Measurements from ENCODE around the gene LAIR2. TPM values are rescaled to one million over a fixed set of nuclear protein-coding genes. Genes with fewer than 3 reads are reported as not detected.

The LAIR2 gene, protein sequence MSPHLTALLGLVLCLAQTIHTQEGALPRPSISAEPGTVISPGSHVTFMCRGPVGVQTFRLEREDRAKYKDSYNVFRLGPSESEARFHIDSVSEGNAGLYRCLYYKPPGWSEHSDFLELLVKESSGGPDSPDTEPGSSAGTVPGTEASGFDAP
- not detected in 2 replicates for polyA plus RNA-seq

DNA sequence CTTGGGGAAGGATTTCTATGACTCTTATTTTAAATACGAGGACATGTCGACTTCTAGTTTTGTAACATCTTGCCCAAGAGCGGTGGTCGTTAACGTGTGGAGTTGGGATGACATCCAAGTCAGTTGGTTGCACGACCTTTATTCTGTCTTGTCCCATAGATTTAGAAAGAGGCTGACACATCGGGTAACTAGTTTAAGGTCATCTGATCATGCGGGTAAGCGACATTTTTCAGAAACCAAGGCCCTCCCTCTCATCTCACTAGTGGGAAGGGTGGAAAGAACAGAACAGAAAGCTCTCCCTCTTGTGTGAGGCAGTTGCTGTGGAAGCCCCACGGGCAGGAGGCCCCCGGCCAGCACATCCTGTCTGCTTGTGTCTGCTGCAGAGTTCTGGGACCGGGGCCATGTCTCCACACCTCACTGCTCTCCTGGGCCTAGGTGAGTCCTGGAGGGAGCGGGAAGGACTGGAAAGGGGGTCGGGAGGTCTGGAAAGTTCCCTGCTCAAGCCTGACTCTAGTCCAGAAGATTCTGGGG, at the start of gene LAIR2:
Gene LAIR2 (plus strand): TSS at position 314 of the 531 bp plus-strand sequence. CDS start 88 bp downstream, at position 402.

DNA sequence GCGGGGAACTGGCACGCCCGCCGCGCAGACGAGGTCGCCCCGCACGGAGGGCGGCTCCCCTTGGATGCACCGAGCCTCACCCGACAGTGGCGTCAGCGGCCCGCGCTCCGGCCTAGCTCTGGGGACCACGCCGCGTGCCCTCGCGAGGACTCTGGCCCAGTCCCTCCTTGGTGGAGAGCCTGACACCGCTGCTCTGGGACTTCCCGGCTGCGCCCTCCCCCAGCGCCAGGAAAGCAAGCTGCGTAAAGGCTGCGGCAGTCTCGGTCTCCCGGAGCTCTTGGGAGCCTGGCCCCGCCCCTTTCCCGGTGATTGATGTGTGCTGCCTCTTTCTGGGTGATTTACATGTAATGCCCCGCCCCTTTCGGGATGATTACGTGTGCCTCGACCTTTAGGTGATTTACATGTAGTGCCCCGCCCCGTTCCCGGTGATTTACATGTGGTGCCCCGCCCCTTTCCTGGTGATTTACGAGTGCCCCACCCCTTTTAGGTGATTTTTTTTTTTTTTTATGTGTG, 39.0 kb upstream of the LAIR2 start, which contains the start of gene LENG9:
Gene LENG9 (minus strand): TSS at position 248 of the 513 bp plus-strand sequence. CDS start 252 bp downstream, outside the sequence.

DNA sequence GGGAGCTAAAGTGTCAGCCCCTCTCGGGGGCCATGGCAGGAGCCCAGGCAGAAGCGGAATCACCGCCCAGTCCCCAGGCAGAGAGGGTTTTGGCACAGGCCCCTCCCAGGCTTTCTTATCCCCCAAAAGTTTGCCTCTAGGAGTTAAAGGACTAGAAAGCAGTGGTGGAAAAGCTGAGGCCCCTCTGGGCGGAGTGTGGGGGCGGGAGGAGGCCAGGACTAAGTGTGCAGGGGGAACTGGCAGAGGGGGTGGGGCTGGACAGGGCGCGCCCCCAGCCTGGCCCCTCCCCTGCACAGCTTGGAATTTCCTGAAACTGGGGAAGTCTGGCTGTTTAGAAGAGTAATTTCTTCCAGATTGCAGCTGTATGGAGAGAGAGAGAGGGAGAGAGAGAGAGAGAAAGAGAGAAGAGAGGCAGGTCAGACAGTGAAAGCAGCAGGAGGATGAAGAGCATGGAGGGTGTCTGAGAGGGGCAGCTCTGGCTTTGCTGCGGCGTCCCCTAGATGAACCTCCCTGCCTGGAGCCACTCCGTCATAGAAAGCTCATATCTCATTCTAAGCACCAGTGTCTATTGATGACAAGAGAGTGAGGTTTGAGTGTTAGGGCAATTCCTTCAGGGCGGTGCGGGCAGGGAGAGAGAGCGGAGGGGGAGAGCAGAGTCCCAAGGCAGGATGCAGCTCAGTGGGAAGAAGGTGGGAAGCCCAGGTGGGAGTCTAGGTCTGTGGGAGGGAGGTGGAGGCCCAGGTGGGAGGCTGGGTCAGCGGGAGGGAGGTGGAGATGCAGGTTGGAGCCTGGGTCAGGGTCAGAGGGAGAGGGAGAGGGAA, 29.4 kb upstream of the LAIR2 start, which contains the start of gene CDC42EP5:
Gene CDC42EP5 (minus strand): TSS at position 226 of the 821 bp plus-strand sequence. CDS start 7,749 bp downstream, outside the sequence.

Other genes with a start within 250 kb of the LAIR2 start
- 0.13 and 0.15 TPM in 2 replicates for gene LILRB5, start 245.6 kb upstream of the LAIR2 start, polyA plus RNA-seq
- gene LILRB2, start 221.7 kb upstream of the LAIR2 start, polyA plus RNA-seq: not detected in 2 replicates
- gene LILRA5, start 189.7 kb upstream of the LAIR2 start, polyA plus RNA-seq: not detected in 2 replicates
- not detected in 2 replicates for gene LILRA4, start 163.7 kb upstream of the LAIR2 start, polyA plus RNA-seq
- gene LAIR1, start 137.9 kb upstream of the LAIR2 start, polyA plus RNA-seq: not detected in 2 replicates
- gene TTYH1, start 87.4 kb upstream of the LAIR2 start, polyA plus RNA-seq: 38.1 and 45.6 TPM in 2 replicates
- gene LENG8, start 53.6 kb upstream of the LAIR2 start, polyA plus RNA-seq: 3.1 and 4.7 TPM in 2 replicates
- gene LENG9, start 39.1 kb upstream of the LAIR2 start, polyA plus RNA-seq: 1.9 TPM in 2 replicates
- not detected in 2 replicates for gene CDC42EP5, start 29.5 kb upstream of the LAIR2 start, polyA plus RNA-seq
- gene LILRA2, start 71.0 kb downstream of the LAIR2 start, polyA plus RNA-seq: not detected in 2 replicates
- gene LILRA1, start 90.8 kb downstream of the LAIR2 start, polyA plus RNA-seq: not detected in 2 replicates
- gene LILRB1, start 127.7 kb downstream of the LAIR2 start, polyA plus RNA-seq: not detected in 2 replicates
- gene LILRB4, start 160.2 kb downstream of the LAIR2 start, polyA plus RNA-seq: not detected in 2 replicates
- not detected in 2 replicates for gene KIR3DL3, start 221.6 kb downstream of the LAIR2 start, polyA plus RNA-seq
- not detected in 2 replicates for gene KIR2DL3, start 235.7 kb downstream of the LAIR2 start, polyA plus RNA-seq

All from Purkinje cell (primary cell).